Measurements from ENCODE around the gene TP73.
"Not testable (repeated sequence)": the region's sequence is repeated elsewhere in the genome, so short reads cannot be mapped to it uniquely, and the experiment has no call there.

TP73 gene

GRCh38 chr1:3742439-3743298 lies 90.4 kb downstream of the TP73 start:
- no peak for DNase-seq (ENCODE audit: low read depth in 2 of 2)

- no peak for DNase-seq (ENCODE audit: low read depth in 2 of 2)
These were observed 91.1 kb downstream of the TP73 start for GRCh38 chr1:3743421-3743820.

GRCh38 chr1:3743826-3744225 lies 91.5 kb downstream of the TP73 start:
- no peak for DNase-seq (ENCODE audit: low read depth in 2 of 2)

- DNase-seq (ENCODE audit: low read depth in 2 of 2) = no peak
These were observed 92.3 kb downstream of the TP73 start for GRCh38 chr1:3744646-3745045.

- no peak for DNase-seq (ENCODE audit: low read depth in 2 of 2)
These were observed 92.8 kb downstream of the TP73 start for GRCh38 chr1:3745071-3745470.

GRCh38 chr1:3745590-3746381 lies 93.5 kb downstream of the TP73 start:
- no peak for DNase-seq (ENCODE audit: low read depth in 2 of 2)

GRCh38 chr1:3746389-3746829 lies 94.1 kb downstream of the TP73 start:
- DNase-seq (ENCODE audit: low read depth in 2 of 2) = no peak

GRCh38 chr1:3746830-3747521 lies 94.7 kb downstream of the TP73 start:
- peak; percentile 83 to 92 for DNase-seq (ENCODE audit: low read depth in 2 of 2)

- DNase-seq (ENCODE audit: low read depth in 2 of 2) = no peak
These were observed 95.2 kb downstream of the TP73 start for GRCh38 chr1:3747522-3747848.

GRCh38 chr1:3747903-3748302 lies 95.6 kb downstream of the TP73 start:
- DNase-seq (ENCODE audit: low read depth in 2 of 2) = no peak

GRCh38 chr1:3748316-3748900 lies 96.1 kb downstream of the TP73 start:
- not testable (repeated sequence) for DNase-seq (ENCODE audit: low read depth in 2 of 2)

- DNase-seq (ENCODE audit: low read depth in 2 of 2) = no peak
These were observed 97.2 kb downstream of the TP73 start for GRCh38 chr1:3749512-3749911.

- no peak for DNase-seq (ENCODE audit: low read depth in 2 of 2)
These were observed 98.4 kb downstream of the TP73 start for GRCh38 chr1:3750741-3751140.

- no peak for DNase-seq (ENCODE audit: low read depth in 2 of 2)
These were observed 100.2 kb downstream of the TP73 start, which contains the start of gene CCDC27 for GRCh38 chr1:3752400-3752945. Gene CCDC27 (plus strand): TSS chr1:3752450. CDS start chr1:3752482, 32 bp downstream.

- DNase-seq (ENCODE audit: low read depth in 2 of 2) = no peak
These were observed 101.5 kb downstream of the TP73 start for GRCh38 chr1:3753656-3754454.

GRCh38 chr1:3756394-3756793 lies 104.1 kb downstream of the TP73 start:
- no peak for DNase-seq (ENCODE audit: low read depth in 2 of 2)

GRCh38 chr1:3759164-3759563 lies 106.8 kb downstream of the TP73 start:
- DNase-seq (ENCODE audit: low read depth in 2 of 2) = no peak

GRCh38 chr1:3759796-3760195 lies 107.5 kb downstream of the TP73 start:
- DNase-seq (ENCODE audit: low read depth in 2 of 2) = no peak

GRCh38 chr1:3761296-3762010 lies 109.1 kb downstream of the TP73 start:
- DNase-seq (ENCODE audit: low read depth in 2 of 2) = no peak

Measured in stimulated activated CD4-positive, alpha-beta T cell treated with anti-CD3 and anti-CD28 coated beads, Interleukin-1b, Interleukin-23, amount 100 ng/mL, for 4 hours (primary cell).